Upper lobe of left lung (tissue), 6 donors: ENCODE results near the gene CCDC40. TPM values are rescaled to one million over a fixed set of nuclear protein-coding genes. Genes with fewer than 3 reads are reported as not detected.

Source experiments
- ATAC-seq, 2 donors: fragments of 200-7000 bp; cut with Tn5 transposase; one replicate each; pipeline ENCODE4 v1.9.1; 2022; ENCODE audit warnings: mild to moderate bottlenecking in 2 of 2, moderate library complexity in 2 of 2; ENCODE audit not compliant: low FRiP score in 2 of 2
- DNase-seq, 2 donors: peaks; one replicate each; pipeline ENCODE4 v3.0.0-alpha.2; 2019 to 2020
- H3K27ac ChIP-seq, 4 donors: fragments of 200-600 bp; sonication (generic); one replicate each; pipeline ENCODE4 v1.5.1; 2016 to 2019
- H3K27me3 ChIP-seq, 4 donors: fragments of 200-600 bp; sonication (generic); one replicate each; pipeline ENCODE4 v1.5.1; 2017 to 2019
- H3K36me3 ChIP-seq, 4 donors: fragments of 200-600 bp; sonication (generic); one replicate each; pipeline ENCODE4 v1.5.1; 2016 to 2019
- H3K4me1 ChIP-seq, 4 donors: fragments of 200-600 bp; sonication (generic); one replicate each; pipeline ENCODE4 v1.5.1; 2018 to 2019
- H3K4me3 ChIP-seq, 4 donors: fragments of 200-600 bp; sonication (generic); one replicate each; pipeline ENCODE4 v1.5.1; 2017 to 2019; ENCODE audit warnings: mild to moderate bottlenecking in 2 of 4, moderate library complexity in 1 of 4
- H3K9me3 ChIP-seq, 4 donors: fragments of 200-600 bp; sonication (generic); one replicate each; pipeline ENCODE4 v1.5.1; 2018 to 2019
- CTCF ChIP-seq, 6 experiments: fragments of 450-650 bp in 4 of 6; fragments of 200-600 bp in 2 of 6; sonication (generic) in 2 of 6; IDR thresholded peaks; one replicate each; pipeline ENCODE4 v1.5.1; 2016 to 2019; ENCODE audit warnings: antibody characterized with exemption in 6 of 6
- EP300 ChIP-seq, 4 donors: sonication (generic); formaldehyde crosslinking; IDR thresholded peaks; one replicate each; pipeline ENCODE4 v1.5.1; 2017; ENCODE audit warnings: antibody characterized with exemption in 4 of 4, control low read depth in 2 of 4
- POLR2A ChIP-seq, 4 donors: fragments of 450-650 bp; IDR thresholded peaks; one replicate each; pipeline ENCODE4 v1.5.1; 2016 to 2017; ENCODE audit warnings: antibody characterized with exemption in 4 of 4, mild to moderate bottlenecking in 2 of 4
- POLR2AphosphoS5 ChIP-seq, 2 donors: sonication (generic); formaldehyde crosslinking; IDR thresholded peaks; one replicate each; pipeline ENCODE4 v1.5.1; 2017; ENCODE audit warnings: antibody characterized with exemption in 2 of 2
- WGBS, 2 donors: methylation state at CpG; one replicate each; pipeline ENCODE4 v1.1.5; 2017 to 2018; 5-methylcytosine and 5-hydroxymethylcytosine counted together
- total RNA-seq, 6 donors: library from RNA; depleted of rRNA in 4 of 6; stranded (reverse); fragments of >200 nt in 4 of 6; gene quantifications; one replicate each; pipeline versions ENCODE4 v1.1.0 to v1.2.1, GENCODE V29; 2016 to 2021
- donor health status: DM: no; HTN: no; CAD: no; lungs with moderate emphysema.
- donor health status: DM: no; HTN: yes; CAD: no; lungs with severe emphysema.

The CCDC40 gene
- total RNA-seq, 6 donors from 2014 or later, result 4.1 to 96.4 (median 24.2) TPM

DNA sequence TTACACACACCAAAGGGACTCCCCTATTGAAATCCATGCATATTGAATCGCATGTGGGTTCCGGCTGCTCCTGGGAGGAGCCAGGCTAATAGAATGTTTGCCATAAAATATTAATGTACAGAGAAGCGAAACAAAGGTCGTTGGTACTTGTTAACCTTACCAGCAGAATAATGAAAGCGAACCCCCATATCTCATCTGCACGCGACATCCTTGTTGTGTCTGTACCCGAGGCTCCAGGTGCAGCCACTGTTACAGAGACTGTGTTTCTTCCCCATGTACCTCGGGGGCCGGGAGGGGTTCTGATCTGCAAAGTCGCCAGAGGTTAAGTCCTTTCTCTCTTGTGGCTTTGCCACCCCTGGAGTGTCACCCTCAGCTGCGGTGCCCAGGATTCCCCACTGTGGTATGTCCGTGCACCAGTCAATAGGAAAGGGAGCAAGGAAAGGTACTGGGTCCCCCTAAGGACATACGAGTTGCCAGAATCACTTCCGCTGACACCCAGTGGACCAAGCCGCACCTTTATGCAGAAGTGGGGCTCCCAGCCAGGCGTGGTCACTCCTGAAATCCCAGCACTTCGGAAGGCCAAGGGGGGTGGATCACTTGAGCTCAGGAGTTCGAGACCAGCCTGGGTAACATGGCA is 67.1 kb downstream of the CCDC40 start:
- no peak overlapping the region for H3K4me3 ChIP-seq
- H3K9me3 ChIP-seq, result no peaks in the 10 kb centered on the region
- peaks cover 13 to 35% (median 16%) of the 10 kb centered on the region in 4 donors for H3K4me1 ChIP-seq
- H3K36me3 ChIP-seq, result peaks cover 0 to 3% (median 1%) of the 10 kb centered on the region in 4 donors
- H3K27me3 ChIP-seq, result no peaks in the 10 kb centered on the region
- ATAC-seq (no peak), DNase-seq (no peak)
- no peak overlapping the region for H3K27ac ChIP-seq
- 90 to 91% methylated on average over 16 to 19 of the region's 19 CpGs for WGBS, 2 donors
- TF ChIP-seq POLR2AphosphoS5 (IDR thresholded peaks at IDR 0.05) (no peak), CTCF (IDR thresholded peaks at IDR 0.05) (no peak), EP300 (IDR thresholded peaks at IDR 0.05) (no peak)

GRCh38 chr17:80104321-80104955 is 68.0 kb downstream of the CCDC40 start:
- H3K4me3 ChIP-seq, result no peak overlapping the region
- no peaks in the 10 kb centered on the region for H3K9me3 ChIP-seq
- no peak for DNase-seq
- H3K27ac ChIP-seq, result no peak overlapping the region
- no peak for TF ChIP-seq EP300 (IDR thresholded peaks at IDR 0.05)
- TF ChIP-seq CTCF (IDR thresholded peaks at IDR 0.05), result no peak
- no peak for TF ChIP-seq POLR2AphosphoS5 (IDR thresholded peaks at IDR 0.05)
- no peak for TF ChIP-seq POLR2A (IDR thresholded peaks at IDR 0.05)
- peaks cover 0 to 11% (median 1%) of the 10 kb centered on the region in 4 donors for H3K36me3 ChIP-seq
- WGBS, 2 donors, result 69% methylated on average over 21 to 26 of the region's 26 CpGs
- ATAC-seq, result no peak
- peaks cover 13 to 35% (median 16%) of the 10 kb centered on the region in 4 donors for H3K4me1 ChIP-seq
- no peaks in the 10 kb centered on the region for H3K27me3 ChIP-seq

GRCh38 chr17:80104956-80105375 is 68.5 kb downstream of the CCDC40 start:
- Histone ChIP-seq H3K4me1 (peaks cover 13 to 35% (median 16%) of the 10 kb centered on the region in 4 donors), H3K27ac (no peak overlapping the region), H3K9me3 (no peaks in the 10 kb centered on the region), H3K36me3 (peaks cover 0 to 16% (median 1%) of the 10 kb centered on the region in 4 donors), H3K27me3 (no peaks in the 10 kb centered on the region), H3K4me3 (no peak overlapping the region)
- ATAC-seq (no peak), DNase-seq (peak in 1 of 2 donors; percentile 82)
- 89 to 95% methylated on average over 18 of the region's 18 CpGs for WGBS, 2 donors
- TF ChIP-seq EP300 (IDR thresholded peaks at IDR 0.05) (no peak), POLR2A (IDR thresholded peaks at IDR 0.05) (no peak), POLR2AphosphoS5 (IDR thresholded peaks at IDR 0.05) (no peak), CTCF (IDR thresholded peaks at IDR 0.05) (no peak)

- Histone ChIP-seq H3K36me3 (peaks cover 0 to 20% (median 1%) of the 10 kb centered on the region in 4 donors), H3K4me3 (no peak overlapping the region), H3K9me3 (no peaks in the 10 kb centered on the region), H3K27ac (no peak overlapping the region), H3K4me1 (peaks cover 9 to 31% (median 13%) of the 10 kb centered on the region in 4 donors), H3K27me3 (no peaks in the 10 kb centered on the region)
- TF ChIP-seq EP300 (IDR thresholded peaks at IDR 0.05) (no peak), POLR2AphosphoS5 (IDR thresholded peaks at IDR 0.05) (no peak), CTCF (IDR thresholded peaks at IDR 0.05) (no peak), POLR2A (IDR thresholded peaks at IDR 0.05) (no peak)
- WGBS, 2 donors, result 49 to 67% methylated on average over 22 to 29 of the region's 29 CpGs
- ATAC-seq (no peak), DNase-seq (no peak)
These were observed 69.3 kb downstream of the CCDC40 start for GRCh38 chr17:80105762-80106161.
